Activated naive CD4-positive, alpha-beta T cell treated with anti-CD3 and anti-CD28 coated beads, Interleukin-2, amount 50 U/mL, for 72 hours (primary cell): ENCODE data around the gene TPRX2. TPM values are rescaled to one million over a fixed set of nuclear protein-coding genes. Genes with fewer than 3 reads are reported as not detected.
A peak's percentile ranks its signal among the peaks of the same experiment; 100 is the strongest.
"Not testable (repeated sequence)": the region's sequence is repeated elsewhere in the genome, so short reads cannot be mapped to it uniquely, and the experiment has no call there.

Source experiments
- ATAC-seq, 2 donors: fragments of 150-1000 bp; cut with Tn5 transposase; 2 replicates each; pipeline ENCODE4 v1.10.0; 2021; ENCODE audit warnings: mild to moderate bottlenecking in 2 of 2, moderate library complexity in 2 of 2
- DNase-seq, 2 donors: peaks; one replicate each; pipeline ENCODE4 v3.0.0; 2021 to 2022; ENCODE audit warnings: low spot score in 2 of 2
- H3K27ac Mint-ChIP-seq, 2 donors: one replicate each; pipeline ENCODE4 v1.8.0; 2022; ENCODE audit warnings: mild to moderate bottlenecking in 2 of 2, mixed read lengths in 2 of 2
- H3K36me3 Mint-ChIP-seq, 2 donors: one replicate each; pipeline ENCODE4 v1.8.0; 2022; ENCODE audit warnings: mixed read lengths in 2 of 2
- H3K9me3 Mint-ChIP-seq, 2 donors: one replicate each; pipeline ENCODE4 v1.8.0; 2022; ENCODE audit warnings: mixed read lengths in 2 of 2
- total RNA-seq, 2 donors: library from RNA; stranded (reverse); gene quantifications; one replicate each; pipeline ENCODE4 v1.2.3, GENCODE V29; 2022

Gene TPRX2
- total RNA-seq, 2 donors from 2014 or later, result not detected

DNA sequence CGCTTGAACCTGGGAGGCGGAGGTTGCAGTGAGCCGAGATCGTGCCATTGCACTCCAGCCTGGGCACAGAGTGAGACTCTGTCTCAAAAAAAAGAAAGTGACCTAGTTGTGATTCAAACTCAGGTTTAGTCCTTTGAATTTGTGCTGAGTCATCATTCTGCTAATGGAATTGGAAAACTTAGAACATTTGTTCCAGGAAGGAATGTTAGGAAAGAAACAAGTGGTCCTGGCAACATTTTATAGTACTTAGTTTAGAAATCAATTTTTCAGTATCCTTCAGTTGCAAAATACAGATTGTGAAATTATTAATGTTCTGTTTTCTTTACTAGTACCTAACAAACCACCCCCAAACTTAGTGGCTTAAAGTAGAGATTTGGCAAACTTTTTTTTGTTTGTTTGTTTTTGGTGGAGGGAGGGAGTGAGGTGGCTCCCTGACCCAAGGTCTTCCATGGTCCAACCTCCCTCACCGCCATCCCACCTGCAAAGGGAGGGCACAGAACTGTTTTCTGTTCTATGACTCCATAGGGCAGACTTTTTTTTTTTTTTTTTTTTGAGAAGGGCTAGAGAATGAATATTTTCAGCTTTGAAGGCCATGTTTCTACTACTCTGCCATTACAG lies 36.2 kb downstream of the TPRX2 start:
- no peak overlapping the region for H3K27ac Mint-ChIP-seq
- no peak for ATAC-seq
- DNase-seq, result no peak
- H3K9me3 Mint-ChIP-seq, result peaks cover 4 to 5% of the 10 kb centered on the region in 2 donors
- peaks cover 0 to 6% of the 10 kb centered on the region in 2 donors for H3K36me3 Mint-ChIP-seq

DNA sequence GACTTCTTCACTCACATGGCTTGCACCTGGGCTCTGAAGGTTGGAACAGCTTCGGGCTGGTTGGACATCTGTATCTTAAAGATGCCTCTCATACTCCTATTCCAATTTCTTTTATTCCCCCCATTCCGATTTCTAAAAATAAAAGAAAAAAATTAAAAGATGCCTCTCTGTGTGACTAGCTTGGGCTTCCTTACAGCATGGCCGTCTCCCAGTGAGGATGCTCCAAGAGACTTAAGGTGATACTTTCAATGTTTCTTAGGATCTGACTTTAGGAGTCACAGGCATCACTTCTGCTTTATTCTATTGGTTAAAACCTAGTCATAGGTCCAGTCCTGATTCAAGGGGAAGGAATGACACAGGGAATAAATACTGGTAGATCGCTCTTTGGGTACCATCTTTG lies 37.0 kb downstream of the TPRX2 start:
- ATAC-seq, result no peak
- H3K9me3 Mint-ChIP-seq, result peaks cover 4 to 5% of the 10 kb centered on the region in 2 donors
- DNase-seq, result no peak
- no peak overlapping the region for H3K27ac Mint-ChIP-seq
- peaks cover 0 to 6% of the 10 kb centered on the region in 2 donors for H3K36me3 Mint-ChIP-seq

DNA sequence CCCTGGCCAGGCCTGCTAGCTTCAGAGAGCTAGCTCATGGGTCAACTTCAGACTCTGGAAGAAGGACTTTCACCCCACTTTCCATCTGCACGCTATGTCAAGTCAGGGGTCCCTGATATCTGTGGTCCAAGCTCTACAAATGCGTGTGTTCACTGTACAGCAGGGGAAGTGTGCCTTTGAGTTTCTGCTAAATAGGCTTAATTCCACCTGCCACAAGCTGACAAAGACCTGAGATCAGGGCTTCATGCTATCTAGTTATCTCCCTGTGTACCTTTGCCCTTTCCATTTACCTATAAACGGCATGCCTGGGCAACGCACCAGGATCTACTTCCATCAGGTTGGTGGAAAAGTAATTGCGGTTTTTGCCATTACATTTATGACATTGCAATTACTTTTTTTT lies 37.7 kb downstream of the TPRX2 start:
- no peak for ATAC-seq
- Mint-ChIP-seq H3K9me3 (peaks cover 4 to 5% of the 10 kb centered on the region in 2 donors), H3K36me3 (peaks cover 0 to 6% of the 10 kb centered on the region in 2 donors), H3K27ac (no peak overlapping the region)
- no peak for DNase-seq

DNA sequence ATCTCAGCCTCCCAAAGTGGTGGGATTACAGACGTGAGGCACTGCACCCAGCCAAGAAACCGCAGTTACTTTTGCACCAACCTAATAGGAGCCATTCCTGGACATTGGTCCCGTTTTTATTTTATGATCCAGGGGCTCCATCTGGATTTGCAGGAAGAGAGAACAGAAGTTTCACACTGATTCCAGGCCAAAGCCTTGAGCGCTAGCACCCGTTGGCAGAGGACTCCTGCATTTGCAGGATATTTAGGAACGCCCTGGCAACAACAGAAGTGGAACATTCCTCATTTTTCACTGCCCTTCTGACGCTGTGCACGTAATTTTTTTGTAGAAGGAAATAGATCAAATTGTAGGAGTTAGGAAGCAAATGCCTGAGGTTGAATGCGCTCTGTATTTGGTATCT lies 38.8 kb downstream of the TPRX2 start:
- DNase-seq (no peak), ATAC-seq (no peak)
- H3K36me3 Mint-ChIP-seq, result no peaks in the 10 kb centered on the region
- no peak overlapping the region for H3K27ac Mint-ChIP-seq
- no peaks in the 10 kb centered on the region for H3K9me3 Mint-ChIP-seq

DNA sequence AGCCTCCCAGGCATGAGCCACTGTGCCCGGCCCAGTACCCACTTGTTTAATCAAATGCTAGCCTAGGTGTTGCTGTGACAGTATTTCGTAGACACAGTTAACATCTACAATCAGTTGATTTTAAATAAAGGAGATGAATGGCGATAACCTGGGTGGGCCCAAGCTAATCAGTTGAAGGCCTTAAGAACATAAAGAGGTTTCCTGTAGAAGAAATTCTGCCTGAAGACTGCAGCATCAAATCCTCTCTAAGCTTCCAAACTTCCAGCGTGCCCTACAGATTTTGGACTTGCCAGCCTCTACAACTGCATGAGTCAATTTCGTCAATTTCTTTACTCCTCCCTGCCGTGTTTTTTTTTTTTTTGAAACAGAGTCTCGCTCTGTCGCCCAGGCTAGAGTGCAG lies 40.3 kb downstream of the TPRX2 start:
- ATAC-seq, result no peak
- Mint-ChIP-seq H3K9me3 (no peaks in the 10 kb centered on the region), H3K36me3 (no peaks in the 10 kb centered on the region), H3K27ac (no peak overlapping the region)
- DNase-seq, result no peak

DNA sequence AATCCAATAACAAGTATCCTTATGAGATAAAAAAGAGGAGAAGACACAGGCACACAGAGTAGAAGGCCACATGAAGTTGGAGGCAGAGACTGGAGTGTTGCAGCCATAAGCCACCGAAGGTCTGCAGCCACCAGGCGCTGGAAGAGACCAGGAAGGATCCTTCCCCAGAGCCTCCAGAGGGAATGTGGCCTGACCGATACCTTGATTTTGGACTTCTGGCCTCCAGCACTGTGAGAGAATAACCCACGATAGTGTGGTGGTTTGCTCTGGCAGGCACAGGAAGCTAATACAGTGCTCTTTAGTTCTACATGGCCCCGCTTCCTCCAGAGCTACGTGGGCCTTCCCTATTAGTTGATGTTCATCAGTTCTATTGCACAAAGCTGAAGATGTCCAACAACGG lies 42.3 kb downstream of the TPRX2 start:
- DNase-seq (no peak), ATAC-seq (no peak)
- Mint-ChIP-seq H3K36me3 (no peaks in the 10 kb centered on the region), H3K9me3 (no peaks in the 10 kb centered on the region), H3K27ac (no peak overlapping the region)

DNA sequence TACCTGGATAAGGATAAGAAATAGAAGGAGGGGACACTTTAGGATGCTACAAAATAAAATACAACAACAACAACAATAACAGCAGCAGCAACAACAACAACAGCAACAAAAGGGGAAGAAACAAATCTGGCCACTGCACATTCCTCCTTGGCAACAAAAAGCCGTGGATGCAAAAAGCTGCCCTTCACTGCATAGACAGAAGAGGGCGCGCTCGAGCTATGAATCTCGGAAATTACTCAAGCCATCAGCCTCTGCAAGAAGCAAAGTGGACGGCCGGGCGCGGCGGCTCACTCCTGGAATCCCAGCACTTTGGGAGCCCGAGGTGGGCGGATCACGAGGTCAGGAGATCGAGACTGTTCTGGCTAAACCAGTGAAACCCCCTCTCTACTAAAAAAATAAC lies 50.3 kb downstream of the TPRX2 start:
- DNase-seq, result peak; percentile 84 to 96
- not testable (repeated sequence) for ATAC-seq, H3K9me3 Mint-ChIP-seq, H3K36me3 Mint-ChIP-seq, H3K27ac Mint-ChIP-seq

DNA sequence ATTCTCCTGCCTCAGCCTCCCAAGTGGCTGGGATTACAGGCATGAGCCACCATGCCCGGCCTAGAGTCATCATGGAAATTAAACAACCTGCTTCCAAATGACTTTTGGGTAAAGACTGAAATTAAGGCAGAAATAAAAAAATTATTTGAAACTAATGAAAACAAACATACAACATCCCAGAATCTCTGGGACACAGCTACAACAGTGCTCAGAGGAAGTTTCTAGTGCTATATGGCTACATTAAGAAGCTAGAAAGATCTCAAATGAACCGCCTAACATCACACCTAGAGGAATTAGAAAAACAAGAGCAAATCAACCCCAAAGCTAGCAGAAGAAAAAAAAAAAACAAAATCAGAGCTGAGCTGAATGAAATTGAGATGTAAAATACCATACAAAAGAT lies 51.2 kb downstream of the TPRX2 start:
- not testable (repeated sequence) for ATAC-seq, H3K36me3 Mint-ChIP-seq, H3K27ac Mint-ChIP-seq, DNase-seq, H3K9me3 Mint-ChIP-seq

Other genes starting within 250 kb of the TPRX2 start
- gene EHD2, start 145.8 kb upstream of the TPRX2 start, total RNA-seq, result 1 to 10 TPM; 1.1 to 2.0 TPM
- gene NOP53, start 113.7 kb upstream of the TPRX2 start, total RNA-seq, result 100 to 1,000 TPM; 324 to 421 TPM
- gene SELENOW, start 80.5 kb upstream of the TPRX2 start, total RNA-seq, result 100 to 1,000 TPM; 120 TPM
- gene TPRX1, start 54.7 kb upstream of the TPRX2 start, total RNA-seq, result not detected
- gene CRX, start 37.3 kb upstream of the TPRX2 start, total RNA-seq, result not detected
- not detected for gene SULT2A1, start 27.1 kb downstream of the TPRX2 start, total RNA-seq
- gene BSPH1, start 132.9 kb downstream of the TPRX2 start, total RNA-seq, result not detected
- not detected for gene ELSPBP1, start 135.4 kb downstream of the TPRX2 start, total RNA-seq
- not detected for gene CABP5, start 184.8 kb downstream of the TPRX2 start, total RNA-seq